ENCODE results near the gene OPRM1.
"Not testable (repeated sequence)": the region's sequence is repeated elsewhere in the genome, so short reads cannot be mapped to it uniquely, and the experiment has no call there.

OPRM1 gene

DNA sequence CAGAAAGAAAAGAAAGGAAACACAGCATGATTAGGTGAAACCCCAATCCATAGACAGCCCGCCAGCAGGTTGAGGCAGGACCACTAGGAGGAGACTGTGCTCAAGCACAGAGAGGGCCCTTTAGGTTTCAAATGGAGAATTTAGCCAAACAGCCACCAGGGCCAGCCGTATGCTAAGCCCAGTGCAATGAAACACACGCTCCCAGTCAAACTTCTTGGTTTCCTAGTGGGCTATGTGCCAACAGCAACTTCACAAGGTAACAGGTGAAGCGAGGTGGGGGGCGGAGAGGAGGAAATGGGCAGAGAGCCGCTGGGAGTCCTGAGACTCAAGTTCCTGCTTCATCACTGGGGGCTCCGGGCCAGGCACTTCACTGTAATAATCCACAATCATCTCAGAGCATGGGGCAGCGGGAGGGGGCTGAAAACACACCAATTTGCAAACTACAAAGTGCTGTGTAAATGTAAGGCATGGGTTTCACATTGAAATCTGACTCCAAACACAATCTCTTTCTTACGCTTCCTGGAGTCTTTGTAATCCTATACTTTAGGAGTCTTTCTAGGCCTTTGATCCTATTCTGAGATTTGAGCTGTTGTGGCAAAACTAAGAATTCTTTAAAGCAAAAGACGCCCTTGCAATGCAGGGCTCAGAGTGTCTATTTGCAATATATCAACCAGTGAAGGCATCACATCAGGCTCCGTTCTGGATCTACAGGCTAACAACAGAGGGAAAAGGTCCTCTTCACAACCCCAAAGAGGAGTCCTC is 117.3 kb downstream of the OPRM1 start:
- no peak for FAIRE-seq

DNA sequence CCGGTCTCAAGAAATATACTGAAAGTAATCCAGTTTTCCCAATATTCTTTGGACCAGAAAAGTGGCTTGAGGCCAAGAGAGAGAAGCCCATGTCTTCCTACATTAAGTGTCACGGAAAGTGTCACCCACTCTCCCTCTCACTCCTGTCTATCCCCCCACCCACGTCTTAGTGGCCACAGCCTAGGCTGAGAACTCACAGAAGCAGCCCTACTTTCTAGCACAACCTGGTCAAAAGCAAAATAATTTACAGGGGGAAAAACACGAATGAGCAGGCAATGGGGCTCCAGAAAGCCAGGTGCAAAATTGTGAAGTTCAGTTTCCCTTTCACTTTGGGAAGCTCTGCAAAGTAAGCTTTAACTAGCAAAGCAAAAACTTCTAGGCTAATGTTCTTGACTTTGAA is 118.0 kb downstream of the OPRM1 start:
- no peak for FAIRE-seq

GRCh38 chr6:154157706-154158105 is 118.7 kb downstream of the OPRM1 start:
- FAIRE-seq: no peak

DNA sequence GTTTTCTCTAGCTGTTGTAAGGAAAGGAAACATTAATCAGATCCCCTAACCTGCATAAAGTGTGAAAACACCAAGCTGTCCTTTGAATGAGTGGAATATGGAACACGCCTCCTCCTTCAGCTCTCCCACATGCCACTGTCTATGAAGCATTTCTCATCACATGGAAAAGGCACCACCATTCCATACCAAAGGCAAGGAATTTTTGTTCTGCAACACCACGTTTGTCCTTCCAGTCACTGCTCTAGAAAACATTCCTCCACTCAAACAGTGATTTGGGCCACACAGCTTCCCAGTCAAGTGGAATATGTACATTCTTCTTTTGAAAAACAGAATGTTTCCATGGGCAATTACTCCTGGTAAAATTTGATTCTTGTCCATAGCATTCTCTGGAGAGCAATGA is 120.1 kb downstream of the OPRM1 start:
- no peak for FAIRE-seq

DNA sequence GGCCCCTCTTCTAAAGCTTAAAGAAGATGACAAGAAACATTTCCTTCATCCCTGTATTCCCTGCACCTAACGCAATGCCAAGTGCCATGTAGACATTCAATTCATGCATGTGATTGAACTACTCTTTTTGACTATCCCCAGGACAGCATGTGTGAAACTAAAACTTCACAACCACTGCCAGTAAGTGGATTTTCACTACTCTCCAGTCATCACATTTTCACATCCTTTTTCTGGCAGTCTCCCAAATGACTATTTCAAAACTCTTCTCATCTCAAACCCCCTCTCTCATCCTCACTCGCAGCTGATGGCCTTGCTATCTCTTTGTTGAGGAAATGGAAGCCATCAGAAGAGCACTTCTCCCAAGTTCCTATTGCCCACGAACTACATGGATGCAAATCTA is 122.6 kb downstream of the OPRM1 start:
- FAIRE-seq: no peak

- no peak for FAIRE-seq
These were observed 125.4 kb downstream of the OPRM1 start for GRCh38 chr6:154164397-154164796.

DNA sequence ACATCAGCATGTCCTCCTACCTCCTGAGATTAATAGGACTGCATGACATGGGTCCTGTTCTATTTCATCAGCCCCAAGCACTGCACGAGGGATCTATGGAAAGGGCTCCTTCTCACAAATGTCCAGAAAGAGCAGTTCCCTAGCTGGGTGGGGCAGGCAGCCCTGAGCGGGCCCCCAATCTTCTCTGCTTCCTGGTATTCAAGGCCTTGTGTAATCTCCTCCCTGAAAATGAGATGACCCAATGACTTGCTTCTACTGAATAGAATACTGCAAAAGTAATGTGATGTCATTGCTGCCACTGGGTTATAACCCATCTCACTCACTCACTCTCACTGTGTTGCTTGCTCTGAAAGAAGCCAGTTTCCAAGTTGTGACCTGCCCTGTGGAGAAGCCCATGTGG is 126.4 kb downstream of the OPRM1 start:
- no peak for FAIRE-seq

DNA sequence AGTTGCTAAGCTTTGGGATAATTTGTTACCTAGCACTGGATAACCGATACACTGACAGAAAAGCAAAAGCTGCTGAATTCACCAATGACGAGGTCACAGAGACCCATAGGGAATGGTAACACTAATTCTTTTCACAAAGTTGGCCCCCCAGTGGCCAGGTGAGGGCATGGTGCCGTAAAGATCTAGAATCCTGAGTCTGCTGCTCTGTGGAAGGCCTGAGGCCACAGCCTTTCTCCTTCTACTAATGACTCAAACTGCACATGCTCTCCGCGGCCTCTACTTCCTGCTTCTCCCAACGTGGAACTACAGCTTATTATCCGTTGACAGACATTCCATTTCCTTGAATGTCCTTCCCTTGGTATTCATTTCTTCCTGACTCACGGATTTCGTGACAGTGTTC is 127.1 kb downstream of the OPRM1 start:
- FAIRE-seq: no peak

GRCh38 chr6:154167126-154167525 is 128.1 kb downstream of the OPRM1 start:
- FAIRE-seq: no peak

- FAIRE-seq: no peak
These were observed 130.3 kb downstream of the OPRM1 start for GRCh38 chr6:154169193-154169847.

DNA sequence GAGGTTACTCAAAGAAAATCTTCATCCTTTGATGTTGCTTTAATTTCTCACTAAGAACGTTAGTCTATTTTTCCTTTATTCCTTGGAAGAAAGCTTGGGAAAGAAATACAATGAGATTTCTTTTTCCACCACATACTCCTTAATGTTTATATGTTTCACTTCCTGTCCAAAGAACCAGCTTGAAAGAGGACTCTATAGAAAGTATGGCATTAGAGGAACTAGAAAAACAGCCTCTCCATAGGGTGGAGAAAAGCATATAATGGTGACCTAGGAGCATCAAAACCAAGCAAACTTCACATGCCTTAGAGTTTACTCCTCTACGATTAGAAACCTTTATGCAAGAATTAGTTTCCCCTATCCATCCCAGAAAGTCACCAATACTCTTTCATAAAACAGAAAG is 131.1 kb downstream of the OPRM1 start:
- no peak for FAIRE-seq

GRCh38 chr6:154172393-154172792 is 133.4 kb downstream of the OPRM1 start:
- FAIRE-seq: not testable (repeated sequence)

- no peak for FAIRE-seq
These were observed 140.4 kb downstream of the OPRM1 start for GRCh38 chr6:154179434-154179833.

DNA sequence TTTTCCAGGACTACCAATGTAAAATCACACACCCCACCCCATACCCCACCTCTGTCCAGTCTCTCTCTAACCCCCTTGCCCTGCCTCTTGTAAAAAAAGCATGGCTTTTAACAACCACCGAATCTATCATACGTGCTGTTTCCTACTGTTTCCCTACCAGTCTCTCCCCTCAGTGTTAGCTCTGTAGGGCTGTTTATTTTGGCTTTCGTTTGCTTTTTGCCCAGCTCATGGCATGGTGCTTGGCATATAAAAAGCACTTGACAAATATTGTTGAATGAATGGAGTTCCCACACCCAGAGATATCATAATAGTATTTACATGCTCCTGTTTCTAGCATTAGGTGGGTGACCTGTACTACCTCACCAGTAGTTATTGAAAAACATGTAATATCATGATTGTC is 148.2 kb downstream of the OPRM1 start:
- no peak for FAIRE-seq

DNA sequence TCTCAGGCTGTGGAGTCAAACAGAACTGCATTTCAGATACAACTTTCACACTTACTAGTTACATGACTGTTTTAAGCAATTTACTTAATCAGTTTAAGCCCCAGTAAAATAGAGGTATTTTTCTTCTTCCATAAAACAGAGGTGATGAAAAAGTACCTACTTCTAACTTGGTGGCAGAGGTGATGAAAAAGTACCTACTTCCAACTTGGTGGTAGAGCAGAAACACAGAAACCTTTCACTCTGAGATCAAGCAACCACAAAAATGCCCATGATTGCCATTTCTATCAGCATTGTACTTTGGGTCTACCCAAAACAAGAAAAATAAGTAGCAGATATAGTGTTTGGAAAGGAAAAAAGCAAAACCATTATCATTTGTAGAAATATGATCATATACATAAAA is 148.7 kb downstream of the OPRM1 start:
- no peak for FAIRE-seq

- no peak for FAIRE-seq
These were observed 157.4 kb downstream of the OPRM1 start for GRCh38 chr6:154196333-154196885.

- peak; percentile 70 for FAIRE-seq
These were observed 158.3 kb downstream of the OPRM1 start for GRCh38 chr6:154197196-154197860.

DNA sequence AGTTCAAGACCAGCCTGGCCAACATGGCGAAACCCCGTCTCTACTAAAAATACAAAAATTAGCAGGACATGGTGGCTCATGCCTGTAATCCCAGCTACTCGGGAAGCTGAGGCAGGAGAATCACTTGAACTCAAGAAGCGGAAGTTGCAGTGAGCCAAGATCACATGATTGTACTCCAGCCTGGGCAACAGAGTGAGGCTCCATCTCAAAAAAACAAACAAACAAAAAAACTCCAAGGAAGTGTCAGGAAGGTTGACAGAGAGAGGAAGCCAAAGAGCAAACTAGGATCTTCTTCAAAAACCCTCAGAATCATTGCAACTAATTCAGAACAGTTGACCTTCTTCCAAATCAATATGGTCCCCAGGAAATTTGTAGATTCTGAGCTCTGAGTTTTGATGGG is 162.6 kb downstream of the OPRM1 start:
- not testable (repeated sequence) for FAIRE-seq

- FAIRE-seq: no peak
These were observed 163.3 kb downstream of the OPRM1 start for GRCh38 chr6:154202339-154202738.

- no peak for FAIRE-seq
These were observed 163.9 kb downstream of the OPRM1 start for GRCh38 chr6:154202958-154203357.

GRCh38 chr6:154206141-154206540 is 167.1 kb downstream of the OPRM1 start:
- FAIRE-seq: no peak

GRCh38 chr6:154206996-154207395 is 168.0 kb downstream of the OPRM1 start:
- no peak for FAIRE-seq

GRCh38 chr6:154209555-154209954 is 170.5 kb downstream of the OPRM1 start:
- FAIRE-seq: no peak

DNA sequence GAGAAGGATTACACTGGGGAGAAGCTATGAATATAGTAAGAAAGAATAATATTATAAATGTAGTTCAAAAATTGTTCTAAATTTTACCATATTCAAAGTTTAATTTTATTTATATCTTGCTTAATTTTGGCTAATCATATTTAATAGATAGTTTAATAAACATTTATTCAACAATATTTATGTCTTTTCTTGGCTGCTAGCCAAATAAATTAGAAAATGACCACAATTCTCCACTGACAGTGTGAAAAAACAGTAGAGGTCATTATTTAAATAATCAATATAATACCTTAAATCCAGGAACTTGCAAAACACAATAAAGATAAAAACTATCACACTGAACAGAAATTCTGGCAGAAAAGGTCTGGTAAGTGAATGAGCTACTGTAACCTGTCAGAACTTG is 171.6 kb downstream of the OPRM1 start:
- FAIRE-seq: peak; percentile 93

Measured in A204.1 (cell line).